ENCODE results near the gene RIN1. TPM values are rescaled to one million over a fixed set of nuclear protein-coding genes. Genes with fewer than 3 reads are reported as not detected.
"Not testable (repeated sequence)": the region's sequence is repeated elsewhere in the genome, so short reads cannot be mapped to it uniquely, and the experiment has no call there.

The RIN1 gene
- total and polyA plus RNA-seq, 2 of the 13 experiments (the other 11 are each of a cell fraction or from before 2014, with no cell fraction given) = 2.4 to 4.1 TPM

GRCh38 chr11:66350560-66351235 is 14.5 kb upstream of the RIN1 start:
- Histone ChIP-seq H3K4me3 (replicated peaks in 1 of 3; ENCODE audit: insufficient read depth in 1 of 3, low read depth in 2 of 3, low read length in 3 of 3) (peak overlapping the region; percentile 1 to 54 (median 11); a peak in 2 of 6 replicates), H3K4me2 (ENCODE audit: low read depth, low read length) (peak overlapping the region; percentile 79)
- in situ Hi-C loops (cut with HindIII; ENCODE audit: extremely low pct_ligation_motif_present, low pct_unique_long_range_greater_than_20kb) = not testable (repeated sequence)
- TF ChIP-seq, protein P1, sequence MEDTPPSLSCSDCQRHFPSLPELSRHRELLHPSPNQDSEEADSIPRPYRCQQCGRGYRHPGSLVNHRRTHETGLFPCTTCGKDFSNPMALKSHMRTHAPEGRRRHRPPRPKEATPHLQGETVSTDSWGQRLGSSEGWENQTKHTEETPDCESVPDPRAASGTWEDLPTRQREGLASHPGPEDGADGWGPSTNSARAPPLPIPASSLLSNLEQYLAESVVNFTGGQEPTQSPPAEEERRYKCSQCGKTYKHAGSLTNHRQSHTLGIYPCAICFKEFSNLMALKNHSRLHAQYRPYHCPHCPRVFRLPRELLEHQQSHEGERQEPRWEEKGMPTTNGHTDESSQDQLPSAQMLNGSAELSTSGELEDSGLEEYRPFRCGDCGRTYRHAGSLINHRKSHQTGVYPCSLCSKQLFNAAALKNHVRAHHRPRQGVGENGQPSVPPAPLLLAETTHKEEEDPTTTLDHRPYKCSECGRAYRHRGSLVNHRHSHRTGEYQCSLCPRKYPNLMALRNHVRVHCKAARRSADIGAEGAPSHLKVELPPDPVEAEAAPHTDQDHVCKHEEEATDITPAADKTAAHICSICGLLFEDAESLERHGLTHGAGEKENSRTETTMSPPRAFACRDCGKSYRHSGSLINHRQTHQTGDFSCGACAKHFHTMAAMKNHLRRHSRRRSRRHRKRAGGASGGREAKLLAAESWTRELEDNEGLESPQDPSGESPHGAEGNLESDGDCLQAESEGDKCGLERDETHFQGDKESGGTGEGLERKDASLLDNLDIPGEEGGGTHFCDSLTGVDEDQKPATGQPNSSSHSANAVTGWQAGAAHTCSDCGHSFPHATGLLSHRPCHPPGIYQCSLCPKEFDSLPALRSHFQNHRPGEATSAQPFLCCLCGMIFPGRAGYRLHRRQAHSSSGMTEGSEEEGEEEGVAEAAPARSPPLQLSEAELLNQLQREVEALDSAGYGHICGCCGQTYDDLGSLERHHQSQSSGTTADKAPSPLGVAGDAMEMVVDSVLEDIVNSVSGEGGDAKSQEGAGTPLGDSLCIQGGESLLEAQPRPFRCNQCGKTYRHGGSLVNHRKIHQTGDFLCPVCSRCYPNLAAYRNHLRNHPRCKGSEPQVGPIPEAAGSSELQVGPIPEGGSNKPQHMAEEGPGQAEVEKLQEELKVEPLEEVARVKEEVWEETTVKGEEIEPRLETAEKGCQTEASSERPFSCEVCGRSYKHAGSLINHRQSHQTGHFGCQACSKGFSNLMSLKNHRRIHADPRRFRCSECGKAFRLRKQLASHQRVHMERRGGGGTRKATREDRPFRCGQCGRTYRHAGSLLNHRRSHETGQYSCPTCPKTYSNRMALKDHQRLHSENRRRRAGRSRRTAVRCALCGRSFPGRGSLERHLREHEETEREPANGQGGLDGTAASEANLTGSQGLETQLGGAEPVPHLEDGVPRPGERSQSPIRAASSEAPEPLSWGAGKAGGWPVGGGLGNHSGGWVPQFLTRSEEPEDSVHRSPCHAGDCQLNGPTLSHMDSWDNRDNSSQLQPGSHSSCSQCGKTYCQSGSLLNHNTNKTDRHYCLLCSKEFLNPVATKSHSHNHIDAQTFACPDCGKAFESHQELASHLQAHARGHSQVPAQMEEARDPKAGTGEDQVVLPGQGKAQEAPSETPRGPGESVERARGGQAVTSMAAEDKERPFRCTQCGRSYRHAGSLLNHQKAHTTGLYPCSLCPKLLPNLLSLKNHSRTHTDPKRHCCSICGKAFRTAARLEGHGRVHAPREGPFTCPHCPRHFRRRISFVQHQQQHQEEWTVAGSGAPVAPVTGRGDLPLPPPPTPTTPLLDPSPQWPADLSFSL (CRISPR knock-in tag; IDR thresholded peaks at IDR 0.05) = 0 out of 2 replicates have a peak, but pooled peaks have one; percentile 35
- TF ChIP-seq, protein P2, sequence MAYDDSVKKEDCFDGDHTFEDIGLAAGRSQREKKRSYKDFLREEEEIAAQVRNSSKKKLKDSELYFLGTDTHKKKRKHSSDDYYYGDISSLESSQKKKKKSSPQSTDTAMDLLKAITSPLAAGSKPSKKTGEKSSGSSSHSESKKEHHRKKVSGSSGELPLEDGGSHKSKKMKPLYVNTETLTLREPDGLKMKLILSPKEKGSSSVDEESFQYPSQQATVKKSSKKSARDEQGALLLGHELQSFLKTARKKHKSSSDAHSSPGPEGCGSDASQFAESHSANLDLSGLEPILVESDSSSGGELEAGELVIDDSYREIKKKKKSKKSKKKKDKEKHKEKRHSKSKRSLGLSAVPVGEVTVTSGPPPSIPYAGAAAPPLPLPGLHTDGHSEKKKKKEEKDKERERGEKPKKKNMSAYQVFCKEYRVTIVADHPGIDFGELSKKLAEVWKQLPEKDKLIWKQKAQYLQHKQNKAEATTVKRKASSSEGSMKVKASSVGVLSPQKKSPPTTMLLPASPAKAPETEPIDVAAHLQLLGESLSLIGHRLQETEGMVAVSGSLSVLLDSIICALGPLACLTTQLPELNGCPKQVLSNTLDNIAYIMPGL (CRISPR knock-in tag; IDR thresholded peaks at IDR 0.05; ENCODE audit: borderline replicate concordance in 1 of 2, low read depth in 1 of 2) = 0 out of 4 replicates have a peak, but pooled peaks of 1 of the 2 experiments have one; percentile 12
- TF ChIP-seq SP4 (CRISPR knock-in tag; IDR thresholded peaks at IDR 0.05) = 0 out of 2 replicates have a peak, but pooled peaks have one; percentile 27
- 0 out of 2 replicates have a peak, but pooled peaks have one; percentile 5 for TF ChIP-seq SP140L (CRISPR knock-in tag; IDR thresholded peaks at IDR 0.05; ENCODE audit: borderline replicate concordance)
- TF ChIP-seq ARNT2 (CRISPR knock-in tag; IDR thresholded peaks at IDR 0.05; ENCODE audit: low read depth) = 0 out of 2 replicates have a peak, but pooled peaks have one; percentile 5
- peak; percentile 94 for TF ChIP-seq ZNF460 (CRISPR knock-in tag; IDR thresholded peaks at IDR 0.05; ENCODE audit: borderline replicate concordance)
- TF ChIP-seq, protein P3, sequence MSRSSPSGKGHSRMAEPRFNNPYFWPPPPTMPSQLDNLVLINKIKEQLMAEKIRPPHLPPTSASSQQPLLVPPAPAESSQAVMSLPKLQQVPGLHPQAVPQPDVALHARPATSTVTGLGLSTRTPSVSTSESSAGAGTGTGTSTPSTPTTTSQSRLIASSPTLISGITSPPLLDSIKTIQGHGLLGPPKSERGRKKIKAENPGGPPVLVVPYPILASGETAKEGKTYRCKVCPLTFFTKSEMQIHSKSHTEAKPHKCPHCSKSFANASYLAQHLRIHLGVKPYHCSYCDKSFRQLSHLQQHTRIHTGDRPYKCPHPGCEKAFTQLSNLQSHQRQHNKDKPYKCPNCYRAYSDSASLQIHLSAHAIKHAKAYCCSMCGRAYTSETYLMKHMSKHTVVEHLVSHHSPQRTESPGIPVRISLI (CRISPR knock-in tag; IDR thresholded peaks at IDR 0.05; ENCODE audit: borderline replicate concordance) = peak; percentile 65; the same call in 1 of the 2 replicates
- TF ChIP-seq TEAD3 (CRISPR knock-in tag; optimal IDR thresholded peaks at IDR 0.05; ENCODE audit: borderline replicate concordance) = peak; percentile 7

More at GRCh38 chr11:66350560-66351235, 14.5 kb upstream of the RIN1 start:
- ATAC-seq; H3K36me3 ChIP-seq (replicated peaks in 1 of 2; ENCODE audit: control insufficient read depth in 1 of 2, insufficient read depth in 2 of 2, low read length in 2 of 2); FAIRE-seq; H4K20me1 ChIP-seq (ENCODE audit: insufficient read depth, low read length); BruUV-seq (replicated peaks); intact Hi-C loops (cut with micrococcal nuclease; ENCODE audit: unreplicated experiment); CTCF ChIA-PET (ENCODE audit: low intra/inter-chr PET ratio, low total read pairs); H3K27me3 ChIP-seq (ENCODE audit: control insufficient read depth in 1 of 2, insufficient read depth in 2 of 2, low read length in 2 of 2); H2AFZ ChIP-seq (ENCODE audit: low read length); H3K9me3 ChIP-seq (ENCODE audit: low read length); DNase-seq (ENCODE audit: low spot score): not testable (repeated sequence)
- Histone ChIP-seq H3K9ac (ENCODE audit: insufficient read depth, low read depth, low read length) (peak overlapping the region; percentile 67), H3K79me2 (ENCODE audit: insufficient read depth, low read length) (peaks cover 37% of the 10 kb centered on the region), H3K27ac (ENCODE audit: extremely low read length, insufficient read depth, low read length) (peak overlapping the region; percentile 98), H3K4me1 (ENCODE audit: insufficient read depth, low read length) (peaks cover 67% of the 10 kb centered on the region)
- POLR2A ChIA-PET = interaction anchor here (0.9 to 2.5 kb wide), 12 partner anchors 9 to 62 kb away, joined by 3 to 14 read pairs (median 4); partner anchors contain the start of genes CD248, RIN1, TMEM151A and YIF1A
- 34% methylated on average over 8 of the region's 8 CpGs for WGBS (ENCODE audit: low lambda C conversion rate)

Data from HepG2 (cell line).